ENCODE results near the gene CA10.
A peak's percentile ranks its signal among the peaks of the same experiment; 100 is the strongest.

The CA10 gene

GRCh38 chr17:52145476-52145875, 13.0 kb downstream of the CA10 start:
- DNase-seq = no peak

GRCh38 chr17:52143542-52143941, 15.0 kb downstream of the CA10 start:
- DNase-seq = no peak

- DNase-seq = no peak
Observed at GRCh38 chr17:52140601-52141000, 17.9 kb downstream of the CA10 start.

- no peak for DNase-seq
Observed at GRCh38 chr17:52138752-52139151, 19.8 kb downstream of the CA10 start.

- no peak for DNase-seq
Observed at GRCh38 chr17:52138350-52138749, 20.2 kb downstream of the CA10 start.

- no peak for DNase-seq
Observed at GRCh38 chr17:52136166-52136565, 22.3 kb downstream of the CA10 start.

- no peak for DNase-seq
Observed at GRCh38 chr17:52134641-52135040, 23.9 kb downstream of the CA10 start.

GRCh38 chr17:52128721-52129120, 29.8 kb downstream of the CA10 start:
- DNase-seq = no peak

- no peak for DNase-seq
Observed at GRCh38 chr17:52124993-52125392, 33.5 kb downstream of the CA10 start.

- DNase-seq = no peak
Observed at GRCh38 chr17:52124561-52124960, 34.0 kb downstream of the CA10 start.

GRCh38 chr17:52120465-52120864, 38.0 kb downstream of the CA10 start:
- no peak for DNase-seq

- DNase-seq = no peak
Observed at GRCh38 chr17:52110923-52111581, 47.5 kb downstream of the CA10 start.

- DNase-seq = peak; percentile 20
Observed at GRCh38 chr17:52106638-52107261, 51.8 kb downstream of the CA10 start.

- DNase-seq = no peak
Observed at GRCh38 chr17:52106072-52106471, 52.4 kb downstream of the CA10 start.

GRCh38 chr17:52105591-52105990, 52.9 kb downstream of the CA10 start:
- no peak for DNase-seq

- no peak for DNase-seq
Observed at GRCh38 chr17:52096056-52096455, 62.5 kb downstream of the CA10 start.

- no peak for DNase-seq
Observed at GRCh38 chr17:52084176-52084575, 74.3 kb downstream of the CA10 start.

- no peak for DNase-seq
Observed at GRCh38 chr17:52079496-52079895, 79.0 kb downstream of the CA10 start.

- DNase-seq = no peak
Observed at GRCh38 chr17:52071712-52072111, 86.8 kb downstream of the CA10 start.

- DNase-seq = no peak
Observed at GRCh38 chr17:52064791-52065211, 93.7 kb downstream of the CA10 start.

GRCh38 chr17:52049496-52049895, 109.0 kb downstream of the CA10 start:
- no peak for DNase-seq

- DNase-seq = no peak
Observed at GRCh38 chr17:52049051-52049450, 109.5 kb downstream of the CA10 start.

GRCh38 chr17:52048137-52048898, 110.2 kb downstream of the CA10 start:
- DNase-seq = no peak

GRCh38 chr17:52047086-52047485, 111.4 kb downstream of the CA10 start:
- no peak for DNase-seq
